WTC11 (cell line): ENCODE measurements around the gene C1orf159. TPM values are rescaled to one million over a fixed set of nuclear protein-coding genes. Genes with fewer than 3 reads are reported as not detected.

ENCODE experiments used
- ATAC-seq: fragments of 200-7000 bp; cut with Tn5 transposase; 2 replicates; pipeline ENCODE4 v1.10.0; 2021; ENCODE audit warnings: mild to moderate bottlenecking, moderate library complexity
- CTCF ChIA-PET: fragments of 300-600 bp; sonication (Branson Sonifier 250); formaldehyde crosslinking; loops from one replicate; lab custom pipeline; 2021; ENCODE audit warnings: antibody characterized with exemption; lab: Charles Lee
- POLR2A ChIA-PET: fragments of 350-600 bp; sonication (Branson Sonifier 250); formaldehyde crosslinking; loops from one replicate; lab custom pipeline; 2021; ENCODE audit warnings: antibody characterized with exemption; lab: Charles Lee
- DNase-seq: peaks from one replicate; pipeline ENCODE4 v3.0.0; 2021; ENCODE audit warnings: low spot score
- H3K27ac Mint-ChIP-seq: 2 replicates; pipeline ENCODE4 v1.8.0; 2021; ENCODE audit warnings: mixed read lengths
- H3K27me3 Mint-ChIP-seq: 2 replicates; pipeline ENCODE4 v1.8.0; 2021; ENCODE audit warnings: low read depth, mild to moderate bottlenecking, moderate library complexity, mixed read lengths
- H3K36me3 Mint-ChIP-seq: 2 replicates; pipeline ENCODE4 v1.8.0; 2021; ENCODE audit warnings: mixed read lengths
- H3K4me1 Mint-ChIP-seq: 2 replicates; pipeline ENCODE4 v1.8.0; 2022; ENCODE audit warnings: mixed read lengths
- H3K4me3 Mint-ChIP-seq: 2 replicates; pipeline ENCODE4 v1.8.0; 2021; ENCODE audit warnings: mild to moderate bottlenecking, moderate library complexity, mixed read lengths
- H3K9me3 Mint-ChIP-seq: 2 replicates; pipeline ENCODE4 v1.8.0; 2021; ENCODE audit warnings: mixed read lengths
- AR ChIP-seq: fragments of 250-450 bp; sonication (Bioruptor Pico); IDR thresholded peaks from 2 replicates; pipeline ENCODE4 v1.9.0; 2021; ENCODE audit warnings: mild to moderate bottlenecking
- ATF2 ChIP-seq: sonication (generic); formaldehyde crosslinking; IDR thresholded peaks from 2 replicates; pipeline ENCODE4 v1.8.1; 2022; ENCODE audit warnings: low read depth, missing genetic modification reagents, borderline replicate concordance
- ESRRA ChIP-seq: sonication (generic); formaldehyde crosslinking; IDR thresholded peaks from 2 replicates; pipeline ENCODE4 v1.8.1; 2022; ENCODE audit warnings: mild to moderate bottlenecking, missing genetic modification reagents, borderline replicate concordance
- FOXP1 ChIP-seq: sonication (generic); formaldehyde crosslinking; IDR thresholded peaks from 2 replicates; pipeline ENCODE4 v1.8.0; 2022; ENCODE audit warnings: missing genetic modification reagents, mild to moderate bottlenecking, moderate library complexity, borderline replicate concordance
- GABPB1 ChIP-seq: sonication (generic); formaldehyde crosslinking; IDR thresholded peaks from 2 replicates; pipeline ENCODE4 v1.8.1; 2023; ENCODE audit warnings: mild to moderate bottlenecking, missing genetic modification reagents
- HMGXB4 ChIP-seq: sonication (generic); formaldehyde crosslinking; IDR thresholded peaks from 2 replicates; pipeline ENCODE4 v1.8.1; 2023; ENCODE audit warnings: mild to moderate bottlenecking, moderate library complexity, missing genetic modification reagents
- JAZF1 ChIP-seq: fragments of 250-450 bp; sonication (Bioruptor Pico); IDR thresholded peaks from 2 replicates; pipeline ENCODE4 v1.9.0; 2021; ENCODE audit warnings: moderate library complexity, mild to moderate bottlenecking, inconsistent platforms
- NFYB ChIP-seq: sonication (generic); formaldehyde crosslinking; conservative IDR thresholded peaks from 2 replicates; pipeline ENCODE4 v1.8.0; 2022; ENCODE audit warnings: low read depth, missing genetic modification reagents
- RORB ChIP-seq: fragments of 250-450 bp; sonication (Bioruptor Pico); IDR thresholded peaks from 2 replicates; pipeline ENCODE4 v1.9.0; 2021; ENCODE audit warnings: mild to moderate bottlenecking
- TCF7 ChIP-seq: sonication (generic); formaldehyde crosslinking; IDR thresholded peaks from 2 replicates; pipeline ENCODE4 v1.8.0; 2022; ENCODE audit warnings: mild to moderate bottlenecking, low read depth, missing genetic modification reagents, moderate library complexity
- ZNF263 ChIP-seq: sonication (generic); formaldehyde crosslinking; IDR thresholded peaks from 2 replicates; pipeline ENCODE4 v1.8.1; 2022; ENCODE audit warnings: low read depth, mild to moderate bottlenecking, moderate library complexity, missing genetic modification reagents
- ZNF396 ChIP-seq: fragments of 250-450 bp; sonication (Bioruptor Pico); IDR thresholded peaks from 2 replicates; pipeline ENCODE4 v1.8.0; 2021; ENCODE audit warnings: mild to moderate bottlenecking, moderate library complexity, borderline replicate concordance
- ZNF416 ChIP-seq: fragments of 250-450 bp; sonication (Bioruptor Pico); IDR thresholded peaks from 2 replicates; pipeline ENCODE4 v1.9.0; 2021; ENCODE audit warnings: mild to moderate bottlenecking, inconsistent platforms
- total RNA-seq: library from RNA; stranded (reverse); gene quantifications from 3 replicates; pipeline ENCODE4 v1.2.3, GENCODE V29; 2021
- TF ChIP-seq, protein P1 (sequence below): sonication (generic); formaldehyde crosslinking; IDR thresholded peaks from 2 replicates; pipeline ENCODE4 v1.8.1; 2022; ENCODE audit warnings: missing genetic modification reagents, borderline replicate concordance
- TF ChIP-seq, protein P2 (sequence below): sonication (generic); formaldehyde crosslinking; IDR thresholded peaks from 2 replicates; pipeline ENCODE4 v1.8.0; 2022; ENCODE audit warnings: mild to moderate bottlenecking, missing genetic modification reagents
- TF ChIP-seq, protein P3 (sequence below): sonication (generic); formaldehyde crosslinking; IDR thresholded peaks from 2 replicates; pipeline ENCODE4 v1.8.1; 2023; ENCODE audit warnings: mild to moderate bottlenecking, missing genetic modification reagents
- TF ChIP-seq, protein P4 (sequence below): sonication (generic); formaldehyde crosslinking; IDR thresholded peaks from 2 replicates; pipeline ENCODE4 v1.8.0; 2023; ENCODE audit warnings: missing genetic modification reagents, mild to moderate bottlenecking, borderline replicate concordance

C1orf159 gene
- total RNA-seq, 1 experiment from 2014 or later = 17.8 TPM

GRCh38 chr1:1081311-1082238 lies 34.3 kb downstream of the C1orf159 start:
- no peak for DNase-seq
- Mint-ChIP-seq H3K27ac (no peak overlapping the region), H3K4me3 (no peak overlapping the region), H3K4me1 (no peaks in the 10 kb centered on the region), H3K27me3 (no peaks in the 10 kb centered on the region), H3K36me3 (no peaks in the 10 kb centered on the region), H3K9me3 (no peaks in the 10 kb centered on the region)
- POLR2A ChIA-PET = no interaction called here
- CTCF ChIA-PET = no interaction called here
- no peak for ATAC-seq
- TF ChIP-seq, protein P1, sequence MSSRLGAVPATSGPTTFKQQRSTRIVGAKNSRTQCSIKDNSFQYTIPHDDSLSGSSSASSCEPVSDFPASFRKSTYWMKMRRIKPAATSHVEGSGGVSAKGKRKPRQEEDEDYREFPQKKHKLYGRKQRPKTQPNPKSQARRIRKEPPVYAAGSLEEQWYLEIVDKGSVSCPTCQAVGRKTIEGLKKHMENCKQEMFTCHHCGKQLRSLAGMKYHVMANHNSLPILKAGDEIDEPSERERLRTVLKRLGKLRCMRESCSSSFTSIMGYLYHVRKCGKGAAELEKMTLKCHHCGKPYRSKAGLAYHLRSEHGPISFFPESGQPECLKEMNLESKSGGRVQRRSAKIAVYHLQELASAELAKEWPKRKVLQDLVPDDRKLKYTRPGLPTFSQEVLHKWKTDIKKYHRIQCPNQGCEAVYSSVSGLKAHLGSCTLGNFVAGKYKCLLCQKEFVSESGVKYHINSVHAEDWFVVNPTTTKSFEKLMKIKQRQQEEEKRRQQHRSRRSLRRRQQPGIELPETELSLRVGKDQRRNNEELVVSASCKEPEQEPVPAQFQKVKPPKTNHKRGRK (CRISPR knock-in tag) = no peak
- TF ChIP-seq AR (CRISPR knock-in tag) (no peak), FOXP1 (CRISPR knock-in tag) (no peak), HMGXB4 (CRISPR knock-in tag) (no peak), ESRRA (CRISPR knock-in tag) (no peak), GABPB1 (CRISPR knock-in tag) (no peak), JAZF1 (CRISPR knock-in tag) (no peak), ZNF416 (CRISPR knock-in tag) (no peak), ZNF396 (no peak), TCF7 (no peak), NFYB (CRISPR knock-in tag) (no peak), ZNF263 (no peak), RORB (CRISPR knock-in tag) (no peak), ATF2 (CRISPR knock-in tag) (no peak)
- TF ChIP-seq, protein P2, sequence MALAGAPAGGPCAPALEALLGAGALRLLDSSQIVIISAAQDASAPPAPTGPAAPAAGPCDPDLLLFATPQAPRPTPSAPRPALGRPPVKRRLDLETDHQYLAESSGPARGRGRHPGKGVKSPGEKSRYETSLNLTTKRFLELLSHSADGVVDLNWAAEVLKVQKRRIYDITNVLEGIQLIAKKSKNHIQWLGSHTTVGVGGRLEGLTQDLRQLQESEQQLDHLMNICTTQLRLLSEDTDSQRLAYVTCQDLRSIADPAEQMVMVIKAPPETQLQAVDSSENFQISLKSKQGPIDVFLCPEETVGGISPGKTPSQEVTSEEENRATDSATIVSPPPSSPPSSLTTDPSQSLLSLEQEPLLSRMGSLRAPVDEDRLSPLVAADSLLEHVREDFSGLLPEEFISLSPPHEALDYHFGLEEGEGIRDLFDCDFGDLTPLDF (CRISPR knock-in tag) = no peak
- TF ChIP-seq, protein P3, sequence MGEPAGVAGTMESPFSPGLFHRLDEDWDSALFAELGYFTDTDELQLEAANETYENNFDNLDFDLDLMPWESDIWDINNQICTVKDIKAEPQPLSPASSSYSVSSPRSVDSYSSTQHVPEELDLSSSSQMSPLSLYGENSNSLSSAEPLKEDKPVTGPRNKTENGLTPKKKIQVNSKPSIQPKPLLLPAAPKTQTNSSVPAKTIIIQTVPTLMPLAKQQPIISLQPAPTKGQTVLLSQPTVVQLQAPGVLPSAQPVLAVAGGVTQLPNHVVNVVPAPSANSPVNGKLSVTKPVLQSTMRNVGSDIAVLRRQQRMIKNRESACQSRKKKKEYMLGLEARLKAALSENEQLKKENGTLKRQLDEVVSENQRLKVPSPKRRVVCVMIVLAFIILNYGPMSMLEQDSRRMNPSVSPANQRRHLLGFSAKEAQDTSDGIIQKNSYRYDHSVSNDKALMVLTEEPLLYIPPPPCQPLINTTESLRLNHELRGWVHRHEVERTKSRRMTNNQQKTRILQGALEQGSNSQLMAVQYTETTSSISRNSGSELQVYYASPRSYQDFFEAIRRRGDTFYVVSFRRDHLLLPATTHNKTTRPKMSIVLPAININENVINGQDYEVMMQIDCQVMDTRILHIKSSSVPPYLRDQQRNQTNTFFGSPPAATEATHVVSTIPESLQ = no peak
- TF ChIP-seq, protein P4, sequence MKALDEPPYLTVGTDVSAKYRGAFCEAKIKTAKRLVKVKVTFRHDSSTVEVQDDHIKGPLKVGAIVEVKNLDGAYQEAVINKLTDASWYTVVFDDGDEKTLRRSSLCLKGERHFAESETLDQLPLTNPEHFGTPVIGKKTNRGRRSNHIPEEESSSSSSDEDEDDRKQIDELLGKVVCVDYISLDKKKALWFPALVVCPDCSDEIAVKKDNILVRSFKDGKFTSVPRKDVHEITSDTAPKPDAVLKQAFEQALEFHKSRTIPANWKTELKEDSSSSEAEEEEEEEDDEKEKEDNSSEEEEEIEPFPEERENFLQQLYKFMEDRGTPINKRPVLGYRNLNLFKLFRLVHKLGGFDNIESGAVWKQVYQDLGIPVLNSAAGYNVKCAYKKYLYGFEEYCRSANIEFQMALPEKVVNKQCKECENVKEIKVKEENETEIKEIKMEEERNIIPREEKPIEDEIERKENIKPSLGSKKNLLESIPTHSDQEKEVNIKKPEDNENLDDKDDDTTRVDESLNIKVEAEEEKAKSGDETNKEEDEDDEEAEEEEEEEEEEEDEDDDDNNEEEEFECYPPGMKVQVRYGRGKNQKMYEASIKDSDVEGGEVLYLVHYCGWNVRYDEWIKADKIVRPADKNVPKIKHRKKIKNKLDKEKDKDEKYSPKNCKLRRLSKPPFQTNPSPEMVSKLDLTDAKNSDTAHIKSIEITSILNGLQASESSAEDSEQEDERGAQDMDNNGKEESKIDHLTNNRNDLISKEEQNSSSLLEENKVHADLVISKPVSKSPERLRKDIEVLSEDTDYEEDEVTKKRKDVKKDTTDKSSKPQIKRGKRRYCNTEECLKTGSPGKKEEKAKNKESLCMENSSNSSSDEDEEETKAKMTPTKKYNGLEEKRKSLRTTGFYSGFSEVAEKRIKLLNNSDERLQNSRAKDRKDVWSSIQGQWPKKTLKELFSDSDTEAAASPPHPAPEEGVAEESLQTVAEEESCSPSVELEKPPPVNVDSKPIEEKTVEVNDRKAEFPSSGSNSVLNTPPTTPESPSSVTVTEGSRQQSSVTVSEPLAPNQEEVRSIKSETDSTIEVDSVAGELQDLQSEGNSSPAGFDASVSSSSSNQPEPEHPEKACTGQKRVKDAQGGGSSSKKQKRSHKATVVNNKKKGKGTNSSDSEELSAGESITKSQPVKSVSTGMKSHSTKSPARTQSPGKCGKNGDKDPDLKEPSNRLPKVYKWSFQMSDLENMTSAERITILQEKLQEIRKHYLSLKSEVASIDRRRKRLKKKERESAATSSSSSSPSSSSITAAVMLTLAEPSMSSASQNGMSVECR (CRISPR knock-in tag) = no peak
